Fibroblast of skin of back (primary cell): Measurements from ENCODE around the gene CERS6.
A peak's percentile ranks its signal among the peaks of the same experiment; 100 is the strongest.

ENCODE experiments used
- DNase-seq: peaks from one replicate; pipeline ENCODE4 v3.0.0-alpha.2; 2013

The CERS6 gene

GRCh38 chr2:168679081-168679480 lies 223.0 kb downstream of the CERS6 start:
- DNase-seq: no peak

GRCh38 chr2:168679741-168680310 lies 223.8 kb downstream of the CERS6 start:
- no peak for DNase-seq

- no peak for DNase-seq
Observed at GRCh38 chr2:168683996-168684395, 227.9 kb downstream of the CERS6 start.

- DNase-seq: no peak
Observed at GRCh38 chr2:168684921-168685599, 229.0 kb downstream of the CERS6 start.

DNA sequence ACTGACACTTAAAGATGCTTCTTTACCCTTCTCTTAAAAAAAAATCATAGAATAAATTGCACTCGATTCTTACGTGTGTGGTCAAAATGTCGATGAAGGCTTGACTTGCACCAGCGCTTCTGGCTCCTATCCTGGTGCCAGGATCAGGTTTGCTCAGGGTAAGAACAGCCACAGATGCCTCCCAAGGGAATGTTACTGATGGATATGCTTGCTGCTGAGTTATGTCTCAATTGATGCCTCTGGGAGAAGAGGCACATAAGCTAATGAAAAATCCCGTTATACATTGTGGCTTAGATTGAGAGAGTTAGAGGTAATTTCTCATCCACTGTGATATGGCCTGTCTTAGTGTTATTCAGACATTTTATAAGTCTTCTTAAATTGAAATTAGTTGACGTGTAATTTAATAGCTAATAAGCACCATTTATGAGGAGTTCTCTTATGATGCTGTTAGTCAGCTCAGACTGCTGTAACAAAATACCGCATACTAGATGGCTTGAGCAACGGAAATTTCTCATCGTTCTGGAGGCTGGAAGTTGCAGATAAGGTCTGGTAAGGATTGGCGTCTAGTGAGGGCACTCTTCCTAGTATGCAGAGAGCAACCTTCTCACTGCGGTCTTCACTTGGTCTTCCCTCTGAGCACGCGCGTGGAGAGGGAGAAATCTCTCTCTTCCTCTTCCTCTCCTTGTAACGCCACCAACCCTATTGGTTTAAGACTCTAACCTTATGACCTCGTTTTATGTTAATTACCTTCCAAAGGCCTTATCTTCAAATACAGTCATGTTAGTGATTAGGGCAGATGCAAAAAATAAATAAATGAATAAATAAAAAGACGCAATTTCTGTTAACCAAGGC lies 229.8 kb downstream of the CERS6 start:
- no peak for DNase-seq

DNA sequence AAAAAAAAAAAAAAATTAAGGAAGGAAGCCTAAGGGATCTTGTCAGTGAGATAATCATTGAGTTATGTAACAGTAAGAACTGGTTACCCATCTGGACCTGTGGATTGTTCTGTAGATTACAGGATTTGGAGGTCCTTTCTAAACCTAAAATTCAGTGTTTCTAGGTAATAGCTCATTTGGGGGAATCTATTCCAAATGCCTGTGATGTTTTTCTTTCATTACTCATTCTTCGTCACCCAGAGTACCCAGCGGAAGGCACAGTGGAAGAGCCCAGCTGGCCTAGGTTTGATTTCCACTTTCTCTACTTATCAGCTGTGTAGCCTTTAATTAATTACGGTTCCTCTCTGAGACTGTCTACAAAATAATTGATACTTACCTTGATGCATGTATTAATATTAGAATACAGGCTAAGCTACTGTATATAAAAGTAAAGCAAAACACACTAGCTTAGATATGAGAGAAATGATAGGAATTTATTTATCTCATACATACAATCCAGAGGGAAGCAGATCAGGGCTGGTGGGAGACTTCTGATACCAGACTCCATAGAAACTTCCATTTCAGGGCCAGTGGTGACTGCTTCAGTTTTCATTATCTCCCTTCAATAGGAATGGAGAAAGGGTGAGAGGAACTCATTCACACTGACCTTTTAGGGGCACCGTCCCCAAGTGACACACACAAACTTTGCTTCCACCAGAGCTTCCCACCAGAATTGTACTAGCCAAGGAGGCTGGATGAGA lies 230.6 kb downstream of the CERS6 start:
- peak; percentile 66 for DNase-seq

DNA sequence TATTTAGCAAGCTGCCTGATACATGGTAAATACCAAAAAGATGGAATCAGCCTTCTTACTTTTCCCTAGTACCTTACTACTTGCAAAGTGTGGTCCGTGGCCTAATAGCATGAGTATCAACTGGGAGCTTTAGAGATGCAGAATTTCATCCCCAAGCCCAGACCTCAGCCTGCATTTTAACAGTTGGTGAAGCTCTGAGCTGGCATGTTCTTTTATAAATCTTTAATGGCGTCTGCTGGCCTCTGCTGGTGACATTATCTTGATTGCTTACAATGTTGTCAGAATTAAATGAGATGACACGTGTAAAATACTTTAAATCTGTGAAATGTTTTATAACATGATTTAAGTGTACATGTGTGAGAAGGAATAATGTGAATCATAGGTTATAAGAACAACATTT lies 231.2 kb downstream of the CERS6 start:
- DNase-seq: peak; percentile 26

DNA sequence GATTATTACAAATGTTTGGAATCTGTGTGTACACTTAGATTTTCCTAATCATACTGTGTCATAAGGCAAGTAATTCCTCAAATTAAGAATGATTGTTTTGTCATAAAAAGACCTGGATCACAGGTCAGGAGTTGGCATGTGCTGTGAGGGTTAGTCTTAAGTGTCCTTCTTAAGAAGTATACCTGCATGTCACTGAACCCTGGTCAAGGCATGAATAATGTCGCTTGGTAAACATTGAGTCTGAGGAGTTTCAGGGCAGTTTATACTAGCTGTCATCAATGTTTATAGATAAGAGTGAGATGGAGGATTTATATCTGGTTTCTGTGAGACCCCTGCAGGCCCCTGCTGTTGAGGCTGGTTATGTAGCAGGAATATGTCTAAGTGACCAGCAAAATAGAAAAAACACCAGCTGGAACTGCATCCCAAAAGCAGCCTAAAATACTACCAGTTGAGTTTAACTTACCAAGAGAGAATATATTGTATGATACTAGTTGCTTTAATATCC lies 234.4 kb downstream of the CERS6 start:
- no peak for DNase-seq

DNA sequence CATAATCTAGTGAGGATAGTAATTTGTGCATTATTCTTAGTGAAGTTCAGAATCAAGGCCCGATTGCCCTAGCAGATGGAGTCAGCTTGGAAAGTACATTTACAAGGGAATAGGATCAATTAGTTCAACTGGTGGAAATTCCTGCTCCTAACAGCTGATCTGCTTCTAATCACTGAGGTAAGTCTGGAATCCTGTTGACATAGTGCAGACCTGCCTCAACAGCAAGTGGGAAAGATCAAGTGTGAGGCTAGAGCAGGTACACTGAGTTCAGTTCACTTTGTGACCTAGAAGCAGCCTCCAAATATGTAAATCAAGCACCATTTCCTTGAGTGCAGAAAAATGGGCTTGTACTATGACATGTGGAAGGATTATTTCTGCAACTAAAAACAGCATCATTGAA lies 235.1 kb downstream of the CERS6 start:
- no peak for DNase-seq

DNA sequence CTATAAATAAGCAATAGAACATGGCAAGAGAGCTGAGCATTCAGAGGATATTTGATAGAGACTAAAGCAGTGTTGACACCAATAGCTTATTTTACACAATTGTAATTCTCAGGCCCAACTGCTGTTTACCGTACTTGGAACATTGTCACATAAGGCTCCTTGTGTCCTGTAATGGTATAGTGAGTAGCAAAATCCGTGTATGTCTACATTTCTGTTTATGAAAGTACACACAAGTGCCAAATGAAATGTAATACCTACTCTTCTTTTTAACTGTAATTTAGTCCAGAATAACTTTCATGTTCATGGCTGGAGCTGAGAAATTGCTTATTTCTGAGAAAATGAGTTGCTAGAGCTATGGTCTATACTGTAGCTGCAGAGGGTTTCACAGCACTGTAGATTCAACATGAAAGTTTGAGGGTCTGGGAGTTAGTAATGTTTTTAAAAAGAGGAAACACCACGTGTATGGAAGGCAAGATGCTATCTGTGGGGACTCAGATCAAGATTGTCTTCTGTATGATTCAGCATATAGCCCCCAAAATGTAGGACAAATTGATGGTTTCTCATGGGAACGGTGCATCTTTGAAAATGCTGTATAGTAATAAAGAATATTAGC lies 236.2 kb downstream of the CERS6 start:
- DNase-seq: no peak

GRCh38 chr2:168694173-168694572 lies 238.1 kb downstream of the CERS6 start:
- DNase-seq: no peak

DNA sequence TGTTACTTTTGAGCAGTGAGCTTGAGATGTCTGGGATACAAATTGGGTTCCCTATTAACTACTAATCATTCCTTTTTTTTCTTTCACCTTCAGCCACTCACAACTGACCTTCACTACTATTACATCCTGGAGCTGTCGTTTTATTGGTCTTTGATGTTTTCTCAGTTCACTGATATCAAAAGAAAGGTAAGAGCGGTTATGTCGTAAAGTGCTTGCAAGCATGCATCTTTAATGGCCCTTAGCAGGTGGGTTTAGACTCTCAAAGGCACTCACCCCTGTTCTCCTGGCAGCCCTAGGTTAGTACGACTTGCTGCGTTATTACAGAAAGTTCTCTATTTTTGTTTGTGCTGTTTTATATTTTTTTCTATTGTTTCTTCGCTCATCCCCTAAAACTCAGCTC lies 238.8 kb downstream of the CERS6 start:
- DNase-seq: no peak

DNA sequence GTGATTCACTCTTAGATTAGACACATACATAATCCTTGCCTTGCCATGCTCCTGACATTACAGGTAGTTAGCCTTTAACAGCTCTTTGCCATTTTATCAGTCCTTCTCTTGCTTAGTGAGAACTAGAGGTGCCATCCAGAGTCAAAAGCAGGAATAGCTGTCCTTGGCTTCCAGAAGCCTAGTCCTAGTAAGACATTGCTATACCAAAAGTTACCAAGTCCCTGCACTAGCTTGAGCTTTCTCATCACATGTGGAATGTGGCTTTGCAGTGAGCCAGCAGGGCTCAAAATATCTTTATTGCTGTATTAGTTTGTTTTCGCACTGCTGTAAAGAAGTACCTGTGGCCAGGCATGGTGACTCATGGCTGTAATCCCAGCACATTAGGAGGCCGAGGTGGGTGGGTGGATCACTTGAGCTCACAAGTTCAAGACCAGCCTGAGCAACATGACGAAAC lies 241.6 kb downstream of the CERS6 start:
- no peak for DNase-seq

- DNase-seq: no peak
Observed at GRCh38 chr2:168698969-168699368, 242.9 kb downstream of the CERS6 start.

DNA sequence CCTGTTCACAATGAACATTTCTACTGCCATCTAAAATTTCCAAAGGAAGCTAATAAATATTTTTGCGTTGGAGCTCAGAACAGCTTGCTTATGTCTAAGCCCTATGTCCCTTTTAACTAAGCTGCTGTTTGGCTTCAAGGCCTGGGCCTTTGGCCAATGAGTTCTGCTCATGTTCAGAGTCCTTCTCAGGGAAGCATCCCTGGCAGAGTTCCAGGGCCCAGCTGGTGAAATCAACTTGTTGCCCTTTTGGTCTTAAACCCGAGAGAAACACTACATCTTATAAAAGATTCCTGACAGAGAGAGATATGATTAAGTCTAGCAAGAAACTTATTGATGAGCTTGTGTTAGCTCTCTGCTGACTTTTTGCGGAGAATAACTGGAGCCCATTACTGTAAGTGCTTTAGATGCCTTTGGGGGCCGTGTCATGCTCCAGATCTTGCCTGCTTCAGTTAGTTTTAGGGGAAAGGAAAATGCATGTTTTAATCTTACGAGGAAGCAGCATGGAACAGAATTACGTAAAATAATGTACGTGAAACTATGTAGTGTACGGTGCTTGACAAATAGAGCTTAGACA lies 243.9 kb downstream of the CERS6 start:
- DNase-seq: peak; percentile 17

DNA sequence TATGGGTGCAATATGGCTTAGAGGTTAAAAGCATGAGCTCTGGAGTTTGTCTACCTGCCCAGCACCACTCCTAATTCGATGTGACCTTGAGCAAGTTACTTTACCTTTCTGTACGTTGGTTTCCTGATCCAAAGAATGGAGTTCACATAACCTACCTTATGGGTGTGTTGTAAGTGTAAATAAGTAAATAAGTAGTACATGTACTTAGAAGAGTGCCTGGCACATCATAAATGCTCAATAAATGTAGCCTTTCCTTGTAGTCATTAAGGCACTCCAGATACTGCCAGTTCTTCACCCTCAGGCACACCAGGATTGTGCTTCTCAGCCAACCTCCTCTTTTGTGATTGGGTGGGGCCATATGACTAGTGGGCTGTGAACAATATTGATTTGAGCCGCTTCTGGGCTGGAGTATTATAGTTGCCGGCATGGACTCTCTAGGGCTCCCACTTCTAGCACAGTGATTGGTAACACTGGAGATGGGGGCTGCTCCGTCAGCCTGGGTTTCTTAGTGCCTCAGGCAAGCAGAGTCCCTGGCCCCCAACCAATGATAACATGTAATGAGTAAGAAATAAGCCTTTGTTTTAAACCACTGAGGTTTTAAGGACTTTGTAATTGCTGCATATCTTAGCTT lies 244.7 kb downstream of the CERS6 start:
- DNase-seq: peak; percentile 20

DNA sequence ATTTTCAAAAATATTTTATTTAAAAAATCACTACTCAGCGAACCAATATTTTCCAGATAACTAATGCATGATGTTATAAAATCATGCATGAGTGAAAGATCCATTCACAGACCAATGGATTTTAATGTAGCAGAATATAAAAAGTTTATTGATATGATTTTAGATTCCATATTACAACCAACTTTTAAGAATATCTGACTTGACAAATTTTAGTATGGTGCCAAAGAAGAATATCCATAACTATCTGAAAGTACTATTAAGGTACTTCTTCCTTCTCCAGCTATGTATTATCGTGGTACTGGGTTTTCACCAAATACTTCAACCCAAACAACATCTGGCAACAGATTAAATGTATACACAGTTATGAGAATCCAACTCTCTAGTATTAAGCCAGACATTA lies 246.5 kb downstream of the CERS6 start:
- no peak for DNase-seq

DNA sequence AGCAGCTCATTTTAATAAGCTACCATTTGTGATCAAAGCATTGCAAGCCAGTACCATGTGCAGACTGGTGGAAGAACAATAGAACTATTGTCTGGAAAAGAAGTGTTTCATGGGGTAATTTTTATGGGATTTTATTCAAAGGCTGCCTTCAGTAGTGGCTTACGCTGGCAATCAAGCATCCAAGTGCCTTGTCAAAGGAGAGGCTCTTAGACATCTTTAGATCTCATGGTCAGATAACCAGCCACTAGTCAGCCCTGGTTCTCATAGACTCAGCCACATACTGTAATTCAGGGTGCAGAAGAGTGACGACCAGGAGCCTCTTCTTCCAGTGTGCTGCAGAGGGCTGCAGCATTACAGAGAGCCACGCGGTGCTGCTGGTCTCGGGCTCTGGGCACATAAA lies 247.9 kb downstream of the CERS6 start:
- DNase-seq: no peak

GRCh38 chr2:168705534-168706470 lies 249.7 kb downstream of the CERS6 start:
- peak; percentile 31 for DNase-seq

- no peak for DNase-seq
Observed at GRCh38 chr2:168706806-168707205, 250.7 kb downstream of the CERS6 start.
